Jurkat, Clone E6-1 (cell line): ENCODE data around the gene RRBP1. TPM values are rescaled to one million over a fixed set of nuclear protein-coding genes. Genes with fewer than 3 reads are reported as not detected.

ENCODE experiments used
- DNase-seq: peaks from one replicate; pipeline ENCODE4 v3.0.0-alpha.2; 2011; ENCODE audit warnings: low read depth, low spot score
- H3K4me3 ChIP-seq: 2 replicates; pipeline ENCODE4 v1.5.1; 2011; ENCODE audit warnings: mild to moderate bottlenecking, low read length, control low read depth, moderate library complexity
- polyA plus RNA-seq: library from polyadenylated mRNA; unstranded; fragments of >200 nt; gene quantifications from one replicate; pipeline ENCODE4 v1.2.1, GENCODE V29; 2012; ENCODE audit warnings: missing spikeins; ENCODE audit not compliant: insufficient read length, insufficient read depth

The RRBP1 gene
- polyA plus RNA-seq = 18.7 TPM

DNA sequence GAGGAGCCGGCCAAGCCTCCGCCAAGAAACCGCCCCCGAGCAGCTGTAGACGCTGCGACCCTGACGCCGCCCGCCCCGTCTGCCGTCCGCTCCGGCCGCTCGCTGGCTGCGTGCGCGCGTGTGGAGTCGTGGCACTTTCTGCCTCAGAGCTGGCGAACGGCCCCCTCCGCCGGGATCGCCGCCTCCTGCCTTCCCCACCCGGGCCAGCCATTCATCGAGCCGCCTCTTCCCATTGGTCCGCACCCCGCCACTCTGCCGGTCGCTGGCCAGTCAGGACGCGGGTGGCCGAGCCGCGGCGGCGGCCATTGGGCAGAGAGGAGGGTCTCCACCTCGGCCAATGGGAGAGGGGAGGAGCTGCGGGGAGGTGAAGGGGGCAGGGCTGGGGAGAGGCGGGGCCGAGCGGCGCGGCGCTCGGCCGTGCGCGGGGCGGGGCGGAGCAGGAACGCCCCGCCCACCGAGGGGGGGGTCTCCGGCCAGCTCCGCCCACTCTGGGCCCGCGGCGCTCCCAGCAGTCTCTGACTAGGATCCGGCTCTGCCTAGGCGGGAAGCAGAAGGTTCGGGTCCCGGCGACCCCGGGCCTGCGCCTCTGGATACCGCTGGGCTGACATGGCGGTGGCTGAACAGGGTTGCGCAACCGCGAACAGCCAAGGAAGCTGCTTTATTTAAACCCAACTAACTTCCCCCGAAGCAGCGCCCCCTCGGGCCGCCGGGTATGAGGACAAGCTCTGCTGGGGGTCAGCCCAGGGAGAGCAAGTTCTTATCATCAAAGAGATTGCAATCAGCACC lies at the start of gene RRBP1:
TSS of gene RRBP1 (minus strand) at position 140 of the 786 bp plus-strand sequence. CDS start 21,735 bp downstream, outside the sequence.
- H3K4me3 ChIP-seq = peak within 1 kb of the TSS; percentile 66
- DNase-seq = peak; percentile 93

GRCh38 chr20:17731233-17731632 lies 49.2 kb upstream of the RRBP1 start:
- DNase-seq = no peak
- H3K4me3 ChIP-seq = no peak overlapping the region

- DNase-seq = no peak
- no peak overlapping the region for H3K4me3 ChIP-seq
These were observed 48.0 kb upstream of the RRBP1 start for GRCh38 chr20:17730071-17730470.

DNA sequence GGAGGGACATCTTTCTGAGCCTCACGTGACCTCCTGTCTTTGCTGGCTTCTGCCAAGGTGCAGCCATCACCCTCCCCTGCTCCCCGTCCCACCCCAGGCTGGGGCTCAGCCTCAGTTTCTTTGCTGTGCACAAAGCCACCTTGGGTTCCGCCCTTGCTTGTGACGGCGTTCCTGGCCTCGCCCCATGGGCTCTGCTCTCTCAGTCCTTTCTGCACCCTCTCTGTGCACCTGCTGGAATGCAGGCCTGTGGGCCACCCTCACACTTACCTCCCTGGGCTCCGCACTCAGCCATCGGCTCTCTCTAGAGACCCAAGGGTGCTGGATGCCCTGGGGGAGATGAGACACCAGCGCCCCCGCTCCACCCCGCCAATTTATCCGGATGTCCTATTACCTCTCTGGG lies 46.0 kb upstream of the RRBP1 start:
- no peak overlapping the region for H3K4me3 ChIP-seq
- no peak for DNase-seq

DNA sequence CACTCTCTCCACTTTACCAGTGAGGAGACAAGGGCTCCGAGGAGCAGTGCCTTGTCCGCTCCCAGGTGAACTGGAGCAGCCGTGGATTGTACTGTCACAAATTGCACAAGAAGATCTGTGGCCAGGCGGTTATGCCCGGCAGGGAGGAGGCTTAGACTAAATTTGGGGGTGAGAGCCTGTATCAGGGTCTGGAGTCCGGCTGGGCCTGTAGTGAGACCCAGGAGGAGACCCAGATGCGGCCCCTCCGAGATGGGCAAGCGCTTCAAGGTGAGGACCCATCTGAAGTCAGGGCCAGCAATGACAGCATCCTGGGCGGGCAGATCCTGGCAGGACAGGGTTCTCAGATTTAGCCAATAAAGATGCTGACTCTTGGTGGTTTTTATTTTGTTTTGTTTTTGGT lies 45.3 kb upstream of the RRBP1 start:
- H3K4me3 ChIP-seq = no peak overlapping the region
- no peak for DNase-seq

GRCh38 chr20:17726902-17727301 lies 44.9 kb upstream of the RRBP1 start:
- no peak for DNase-seq
- H3K4me3 ChIP-seq = no peak overlapping the region

- H3K4me3 ChIP-seq = no peak overlapping the region
- no peak for DNase-seq
These were observed 43.2 kb upstream of the RRBP1 start for GRCh38 chr20:17725094-17725835.

DNA sequence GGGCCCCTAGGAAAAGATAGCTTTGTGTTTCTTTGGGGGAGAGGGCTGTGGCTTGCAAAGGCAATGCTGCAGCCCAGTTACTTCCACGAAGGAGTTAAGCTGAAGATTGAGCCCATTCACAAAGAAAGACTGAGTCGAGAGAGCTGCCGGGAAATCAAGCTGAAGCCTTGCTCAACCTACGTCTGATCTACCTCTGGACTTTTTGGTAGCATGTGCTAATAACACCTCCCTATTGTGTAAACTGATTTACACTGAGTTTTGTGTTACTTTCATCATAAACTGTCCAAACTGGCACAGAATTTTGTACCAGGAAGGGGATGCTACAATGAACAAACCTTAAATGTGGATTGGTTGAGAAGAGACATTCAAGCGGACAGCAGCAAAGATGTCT lies 41.3 kb upstream of the RRBP1 start:
- no peak for DNase-seq
- H3K4me3 ChIP-seq = no peak overlapping the region

DNA sequence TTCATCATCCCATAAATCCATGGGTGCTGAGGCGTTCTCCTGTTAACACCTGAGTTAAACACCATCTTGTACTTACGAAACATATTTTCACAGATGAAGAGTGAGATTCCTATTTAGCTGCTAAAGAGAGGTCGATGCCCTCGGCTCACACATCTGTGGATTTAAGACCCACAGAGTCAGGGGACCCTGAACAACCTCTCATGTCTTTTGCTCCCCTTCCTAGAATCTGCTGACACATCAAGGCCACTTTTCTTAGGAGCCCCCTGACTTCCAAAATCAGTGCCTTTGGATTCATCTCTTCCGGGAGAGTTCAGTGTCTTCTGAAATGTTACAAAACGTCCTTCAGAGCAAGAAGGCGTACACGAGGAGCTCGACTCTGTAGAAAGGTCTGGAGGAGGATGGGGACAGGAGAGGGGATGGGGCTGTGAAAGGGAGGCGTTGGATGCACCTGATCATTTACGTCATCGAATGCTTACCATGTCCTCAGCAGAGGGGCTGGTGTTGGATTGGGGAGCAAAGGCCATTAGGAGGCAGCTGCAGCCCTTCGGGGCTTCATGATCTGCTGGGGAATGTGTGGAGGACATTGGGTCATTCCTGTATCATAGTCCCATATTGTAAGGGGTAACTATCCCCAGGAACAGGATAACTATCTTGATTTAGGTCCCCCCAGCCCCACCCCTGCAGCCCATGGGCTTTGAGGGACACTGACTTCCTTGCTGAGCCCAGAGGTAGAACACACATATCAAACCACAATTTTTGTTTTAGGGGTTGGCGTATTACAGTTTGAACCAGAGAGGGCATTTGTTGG lies 40.7 kb upstream of the RRBP1 start:
- no peak overlapping the region for H3K4me3 ChIP-seq
- no peak for DNase-seq

GRCh38 chr20:17721802-17722486 lies 39.9 kb upstream of the RRBP1 start:
- H3K4me3 ChIP-seq = no peak overlapping the region
- no peak for DNase-seq

DNA sequence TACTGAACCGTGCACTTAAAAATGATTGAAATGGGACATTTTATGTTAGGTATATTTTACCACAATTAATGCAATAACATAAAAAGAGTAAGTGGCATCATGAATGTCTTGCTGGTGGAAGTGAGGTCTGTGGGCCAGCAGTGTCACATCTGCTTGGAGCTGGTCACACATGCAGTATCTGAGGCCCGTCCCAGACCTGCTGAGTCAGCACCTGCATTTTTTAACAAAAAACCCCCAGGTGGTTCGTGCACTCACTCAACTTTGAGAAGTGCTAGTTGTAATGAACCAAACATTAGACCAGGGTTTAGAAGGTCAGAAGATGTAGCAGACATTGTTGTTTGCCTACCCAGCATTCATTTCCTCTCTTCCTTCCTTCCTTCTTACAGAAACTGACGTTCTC lies 38.7 kb upstream of the RRBP1 start:
- H3K4me3 ChIP-seq = no peak overlapping the region
- DNase-seq = no peak

GRCh38 chr20:17716331-17716730 lies 34.3 kb upstream of the RRBP1 start:
- H3K4me3 ChIP-seq = no peak overlapping the region
- DNase-seq = no peak

DNA sequence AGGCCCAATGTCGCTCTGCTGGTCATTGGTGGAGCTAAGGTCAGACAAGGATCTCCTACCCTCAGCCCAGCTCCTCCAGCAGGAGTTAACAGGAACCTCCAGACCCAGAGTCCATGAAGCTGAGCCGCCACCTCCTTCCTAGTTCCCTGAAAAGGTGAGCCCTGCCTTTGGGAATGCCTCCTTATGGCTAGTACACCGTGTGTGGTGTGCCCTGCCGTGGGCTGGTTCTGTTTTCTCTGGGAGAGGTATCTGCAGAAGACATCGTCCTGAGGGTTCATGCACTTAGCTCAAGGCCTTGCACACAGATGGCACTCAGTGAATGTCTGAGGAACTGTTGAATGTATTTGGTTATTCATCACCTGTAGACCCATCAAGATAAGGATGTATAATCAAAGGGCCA lies 33.0 kb upstream of the RRBP1 start:
- DNase-seq = no peak
- no peak overlapping the region for H3K4me3 ChIP-seq

GRCh38 chr20:17714597-17714996 lies 32.6 kb upstream of the RRBP1 start:
- DNase-seq = no peak
- no peak overlapping the region for H3K4me3 ChIP-seq

DNA sequence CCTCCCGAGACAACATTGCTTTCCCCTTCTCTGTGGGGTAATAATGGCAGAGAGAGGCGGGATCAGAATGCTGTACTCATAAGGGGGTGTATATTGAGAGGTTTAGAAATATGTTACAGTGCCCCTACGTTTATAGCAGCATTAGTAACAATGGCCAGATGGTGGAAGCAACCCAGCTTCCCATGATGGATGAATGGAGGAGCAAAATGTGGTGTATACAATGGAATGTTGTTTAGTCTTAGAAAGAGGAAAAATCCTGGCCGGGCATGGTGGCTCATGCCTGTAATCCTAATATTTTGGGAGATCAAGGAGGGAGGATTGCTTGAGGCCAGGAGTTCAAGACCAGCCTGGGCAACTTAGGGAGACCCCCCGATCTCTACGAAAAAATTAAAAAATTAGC lies 30.7 kb upstream of the RRBP1 start:
- no peak for DNase-seq
- no peak overlapping the region for H3K4me3 ChIP-seq

DNA sequence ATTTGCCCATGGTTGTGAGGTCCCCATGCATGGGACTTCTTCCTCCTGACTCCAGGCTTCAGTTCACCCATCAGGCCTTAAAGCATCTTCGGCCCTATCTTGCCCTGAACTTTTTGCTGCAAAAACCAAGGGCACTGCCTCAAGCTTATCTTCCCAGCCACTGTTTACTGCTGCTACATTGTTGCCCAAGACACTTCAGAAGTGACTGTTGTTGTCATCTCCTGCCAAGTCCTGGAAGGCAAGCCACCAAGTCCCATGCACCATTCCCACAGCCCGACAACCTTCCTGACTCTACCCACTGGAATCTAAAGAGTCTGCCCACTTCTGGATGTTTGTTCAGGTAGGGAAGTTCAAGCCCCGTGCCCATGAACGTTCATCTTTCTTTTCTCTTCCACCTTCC lies 30.2 kb upstream of the RRBP1 start:
- no peak overlapping the region for H3K4me3 ChIP-seq
- DNase-seq = no peak

DNA sequence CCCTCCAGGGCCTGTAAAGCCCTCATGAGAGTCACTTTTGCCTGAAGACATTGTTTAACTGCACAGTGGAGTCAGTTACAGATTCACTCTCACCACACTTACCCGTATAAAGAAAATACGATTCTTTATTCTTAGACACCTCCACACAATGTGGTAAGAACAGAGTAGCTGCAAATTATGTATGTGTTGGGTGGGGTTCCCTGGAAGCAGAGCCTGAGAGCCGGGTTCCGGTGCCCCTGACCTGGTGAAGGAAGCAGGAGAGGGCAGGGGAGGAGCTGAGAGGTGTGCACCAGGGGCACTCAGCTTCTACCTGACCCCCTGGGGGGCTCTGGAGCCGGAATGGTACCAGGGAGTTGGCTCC lies 29.2 kb upstream of the RRBP1 start:
- no peak overlapping the region for H3K4me3 ChIP-seq
- no peak for DNase-seq

- H3K4me3 ChIP-seq = no peak overlapping the region
- DNase-seq = no peak
These were observed 28.6 kb upstream of the RRBP1 start for GRCh38 chr20:17710379-17711266.
